ENCODE data around the gene HOXB6. TPM values are rescaled to one million over a fixed set of nuclear protein-coding genes. Genes with fewer than 3 reads are reported as not detected.

The HOXB6 gene
- polyA plus RNA-seq, 1 experiment: not detected

GRCh38 chr17:48577330-48577945, 27.3 kb downstream of the HOXB6 start:
- no peak overlapping the region for H3K4me3 ChIP-seq (ENCODE audit: low read depth, low read length)
- POLR2A ChIA-PET: no interaction called here
- CTCF ChIA-PET: no interaction called here
- peaks cover 73% of the 10 kb centered on the region for H3K27me3 ChIP-seq (ENCODE audit: control insufficient read depth, insufficient read depth, low read length)
- no peaks in the 10 kb centered on the region for H3K36me3 ChIP-seq (ENCODE audit: control insufficient read depth, insufficient read depth, low read length)
- no peak for DNase-seq (ENCODE audit: low read depth)
- TF ChIP-seq, protein P1, sequence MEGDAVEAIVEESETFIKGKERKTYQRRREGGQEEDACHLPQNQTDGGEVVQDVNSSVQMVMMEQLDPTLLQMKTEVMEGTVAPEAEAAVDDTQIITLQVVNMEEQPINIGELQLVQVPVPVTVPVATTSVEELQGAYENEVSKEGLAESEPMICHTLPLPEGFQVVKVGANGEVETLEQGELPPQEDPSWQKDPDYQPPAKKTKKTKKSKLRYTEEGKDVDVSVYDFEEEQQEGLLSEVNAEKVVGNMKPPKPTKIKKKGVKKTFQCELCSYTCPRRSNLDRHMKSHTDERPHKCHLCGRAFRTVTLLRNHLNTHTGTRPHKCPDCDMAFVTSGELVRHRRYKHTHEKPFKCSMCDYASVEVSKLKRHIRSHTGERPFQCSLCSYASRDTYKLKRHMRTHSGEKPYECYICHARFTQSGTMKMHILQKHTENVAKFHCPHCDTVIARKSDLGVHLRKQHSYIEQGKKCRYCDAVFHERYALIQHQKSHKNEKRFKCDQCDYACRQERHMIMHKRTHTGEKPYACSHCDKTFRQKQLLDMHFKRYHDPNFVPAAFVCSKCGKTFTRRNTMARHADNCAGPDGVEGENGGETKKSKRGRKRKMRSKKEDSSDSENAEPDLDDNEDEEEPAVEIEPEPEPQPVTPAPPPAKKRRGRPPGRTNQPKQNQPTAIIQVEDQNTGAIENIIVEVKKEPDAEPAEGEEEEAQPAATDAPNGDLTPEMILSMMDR (IDR thresholded peaks at IDR 0.05; ENCODE audit: insufficient read depth, low read depth, low read length): no peak

- Histone ChIP-seq H3K4me3 (ENCODE audit: low read depth, low read length) (no peak overlapping the region), H3K27me3 (ENCODE audit: control insufficient read depth, insufficient read depth, low read length) (peaks cover 73% of the 10 kb centered on the region), H3K36me3 (ENCODE audit: control insufficient read depth, insufficient read depth, low read length) (no peaks in the 10 kb centered on the region)
- DNase-seq (ENCODE audit: low read depth): no peak
- ChIA-PET CTCF (no interaction called here), POLR2A (no interaction called here)
- TF ChIP-seq, protein P1 (IDR thresholded peaks at IDR 0.05; ENCODE audit: insufficient read depth, low read depth, low read length): no peak
Observed at GRCh38 chr17:48576479-48577309, 28.1 kb downstream of the HOXB6 start.

DNA sequence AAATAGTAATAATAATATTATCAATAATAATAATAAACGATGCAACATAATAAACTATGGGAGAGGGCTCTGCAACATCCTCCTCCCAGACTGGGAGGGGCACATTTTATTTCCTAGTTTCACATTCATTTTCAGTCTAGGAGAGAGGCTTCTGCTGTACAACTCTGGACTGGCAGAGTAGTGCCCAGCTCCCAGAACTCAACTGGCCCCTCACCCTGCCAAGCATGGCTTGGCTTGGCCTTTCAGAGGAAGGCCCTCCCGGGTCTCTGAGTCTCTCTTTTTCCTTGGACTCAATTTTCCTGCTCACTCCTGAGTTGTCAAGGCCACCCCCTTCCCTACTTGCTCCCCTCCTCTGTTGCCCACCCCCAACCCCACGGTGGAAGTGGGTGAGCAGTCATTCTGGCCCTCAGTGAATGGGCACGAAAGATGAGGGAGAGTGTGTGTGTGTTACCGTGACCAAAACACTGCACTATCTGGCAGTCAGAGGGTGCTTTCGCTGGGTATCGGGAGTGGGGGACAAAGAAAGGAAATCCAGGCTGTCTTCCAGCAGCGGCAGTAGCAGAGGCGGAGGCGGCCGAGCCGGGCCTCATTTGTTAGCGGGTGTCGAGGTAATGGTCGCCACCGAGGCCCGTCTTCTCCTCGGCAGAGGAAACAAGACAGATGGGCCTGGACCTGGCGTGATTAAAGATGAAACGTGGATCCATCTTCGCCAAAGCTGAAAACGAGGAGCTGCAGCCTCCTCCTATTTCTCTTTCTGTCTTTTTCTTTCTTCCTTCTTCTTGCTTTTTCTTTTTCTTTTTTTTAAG, 28.9 kb downstream of the HOXB6 start:
- no peak overlapping the region for H3K4me3 ChIP-seq (ENCODE audit: low read depth, low read length)
- CTCF ChIA-PET: no interaction called here

DNA sequence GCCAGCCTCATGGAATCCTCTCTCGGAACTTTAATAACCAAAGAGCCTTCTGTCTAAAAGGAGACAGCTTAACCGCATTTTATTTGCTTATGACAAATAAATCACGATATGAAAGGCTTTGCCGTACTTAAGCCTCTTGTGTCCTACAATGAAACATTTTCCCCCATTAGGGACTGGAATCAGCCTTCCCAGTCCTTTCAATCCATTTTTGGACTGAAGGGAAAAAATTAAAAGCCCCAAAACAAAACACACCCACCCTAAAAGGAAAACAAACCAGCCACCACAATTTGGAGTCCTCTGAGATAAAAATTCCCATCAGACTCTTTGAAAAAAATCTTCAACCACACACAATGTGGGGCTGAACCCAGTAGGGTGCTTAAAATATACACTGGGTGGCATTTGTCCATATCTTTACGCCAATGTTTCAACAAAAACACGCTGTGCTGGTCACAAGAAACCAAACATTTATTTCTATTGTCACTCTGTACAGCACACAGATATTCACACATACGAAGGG, 29.7 kb downstream of the HOXB6 start:
- no peaks in the 10 kb centered on the region for H3K36me3 ChIP-seq (ENCODE audit: control insufficient read depth, insufficient read depth, low read length)
- DNase-seq (ENCODE audit: low read depth): no peak
- TF ChIP-seq, protein P1 (IDR thresholded peaks at IDR 0.05; ENCODE audit: insufficient read depth, low read depth, low read length): no peak
- CTCF ChIA-PET: interaction anchor here (1.0 kb wide), 1 partner anchor 239 kb away, joined by 3 read pairs; no protein-coding TSS in a partner anchor
- H3K27me3 ChIP-seq (ENCODE audit: control insufficient read depth, insufficient read depth, low read length): peaks cover 78% of the 10 kb centered on the region
- H3K4me3 ChIP-seq (ENCODE audit: low read depth, low read length): no peak overlapping the region
- POLR2A ChIA-PET: interaction anchor here (0.6 kb wide), 1 partner anchor 41 kb away, joined by 7 read pairs; no protein-coding TSS in a partner anchor

More for the DNA sequence above, 28.9 kb downstream of the HOXB6 start:
- peaks cover 74% of the 10 kb centered on the region for H3K27me3 ChIP-seq (ENCODE audit: control insufficient read depth, insufficient read depth, low read length)
- POLR2A ChIA-PET: no interaction called here
- TF ChIP-seq, protein P1 (IDR thresholded peaks at IDR 0.05; ENCODE audit: insufficient read depth, low read depth, low read length): no peak
- no peak for DNase-seq (ENCODE audit: low read depth)
- H3K36me3 ChIP-seq (ENCODE audit: control insufficient read depth, insufficient read depth, low read length): no peaks in the 10 kb centered on the region

All from BJ (cell line).